Motor neuron (in vitro differentiated cells): ENCODE measurements around the gene SUFU. TPM values are rescaled to one million over a fixed set of nuclear protein-coding genes. Genes with fewer than 3 reads are reported as not detected.

Source experiments
- ATAC-seq, 8 experiments: fragments of 200-7000 bp; cut with Tn5 transposase; replicated peaks in 6 of 8; 2 replicates each; pipeline ENCODE4 v1.8.0; 2021; ENCODE audit warnings: mild to moderate bottlenecking in 8 of 8, moderate library complexity in 8 of 8
- H3K27ac ChIP-seq, 2 donors: fragments of 250-450 bp; sonication (Bioruptor Pico); 2 replicates each; pipeline ENCODE4 v1.9.0; 2021; ENCODE audit warnings: antibody characterized with exemption in 2 of 2, mild to moderate bottlenecking in 2 of 2, moderate library complexity in 1 of 2
- H3K4me1 ChIP-seq, 2 donors: fragments of 250-450 bp; sonication (Bioruptor Pico); replicated peaks in 1 of 2; 2 replicates each; pipeline ENCODE4 v1.6.1; 2021; ENCODE audit warnings: antibody characterized with exemption in 2 of 2, mild to moderate bottlenecking in 2 of 2, moderate library complexity in 1 of 2
- H3K4me3 ChIP-seq, 5 donors: fragments of 250-450 bp; sonication (Bioruptor Pico); 2 replicates each; pipeline ENCODE4 v1.9.0; 2021; ENCODE audit warnings: antibody characterized with exemption in 5 of 5, mild to moderate bottlenecking in 5 of 5, moderate library complexity in 4 of 5
- WGBS, 10 experiments: fragments of 450-650 bp; shearing (Covaris generic); methylation state at CpG; one replicate each; pipeline ENCODE4 v1.0.0; 2022; 5-methylcytosine and 5-hydroxymethylcytosine counted together
- in situ Hi-C, 9 experiments: fragments of 400-800 bp; cut with MboI; loops; one replicate each; pipeline ENCODE4 v1.15.0; 2021; ENCODE audit warnings: low sequenced_read_pairs in 9 of 9, low pct_unique_long_range_greater_than_20kb in 2 of 9; ENCODE audit not compliant: unreplicated experiment in 9 of 9
- total RNA-seq, 8 experiments: library from RNA; unstranded; fragments of 300-600 nt; gene quantifications; 2 replicates each; pipeline versions ENCODE4 v1.2.3 to v1.2.4, GENCODE V29; 2022

Gene SUFU
- total RNA-seq, 8 experiments from 2014 or later = 2.9 to 9.7 (median 4.8) TPM

GRCh38 chr10:102598243-102598642 lies 94.5 kb downstream of the SUFU start:
- 80 to 100% (median 90%) methylated on average over 1 to 8 of the region's 8 CpGs; no CpG with 5 or more reads in 1 of the 10 experiments for WGBS, 10 experiments
- Histone ChIP-seq H3K27ac (peak overlapping the region in 1 of 2 donors; percentile 77), H3K4me1 (peaks cover 0 to 49% of the 10 kb centered on the region in 2 donors), H3K4me3 (no peak overlapping the region)
- in situ Hi-C loops = loop anchor here in 2 of 9 experiments (25.0 kb wide), 1 partner anchor 211 kb away; the partner anchor contains the start of gene NFKB2 (in 2 of the 2)
- no peak for ATAC-seq

- H3K4me3 ChIP-seq = no peak overlapping the region
- WGBS, 10 experiments = 47 to 100% (median 80%) methylated on average over 1 to 4 of the region's 7 CpGs; no CpG with 5 or more reads in 5 of the 10 experiments
- no peak overlapping the region for H3K27ac ChIP-seq
- in situ Hi-C loops = loop anchor here in 2 of 9 experiments (25.0 kb wide), 1 partner anchor 212 kb away; the partner anchor contains the start of gene NFKB2 (in 2 of the 2)
- peak in 5 of 8 experiments; percentile 32 to 47 (median 35) for ATAC-seq
- peaks cover 0 to 49% of the 10 kb centered on the region in 2 donors for H3K4me1 ChIP-seq
Measured at GRCh38 chr10:102599565-102600327, 96.0 kb downstream of the SUFU start.

GRCh38 chr10:102600816-102601215 lies 97.0 kb downstream of the SUFU start:
- H3K4me3 ChIP-seq = no peak overlapping the region
- H3K4me1 ChIP-seq = peaks cover 0 to 43% of the 10 kb centered on the region in 2 donors
- in situ Hi-C loops = no loop called here
- H3K27ac ChIP-seq = no peak overlapping the region
- WGBS, 10 experiments = 84 to 100% (median 94%) methylated on average over 1 to 3 of the region's 6 CpGs; no CpG with 5 or more reads in 6 of the 10 experiments
- no peak for ATAC-seq

- Histone ChIP-seq H3K4me1 (peaks cover 0 to 34% of the 10 kb centered on the region in 2 donors), H3K27ac (no peak overlapping the region), H3K4me3 (no peak overlapping the region)
- in situ Hi-C loops = no loop called here
- no peak for ATAC-seq
- 90 to 100% (median 96%) methylated on average over 1 to 4 of the region's 9 CpGs; no CpG with 5 or more reads in 6 of the 10 experiments for WGBS, 10 experiments
Measured at GRCh38 chr10:102601639-102602038, 97.9 kb downstream of the SUFU start.

- Histone ChIP-seq H3K27ac (no peak overlapping the region), H3K4me1 (peaks cover 0 to 26% of the 10 kb centered on the region in 2 donors), H3K4me3 (no peak overlapping the region)
- ATAC-seq = peak in 1 of 8 experiments; percentile 42
- 0 to 100% (median 60%) methylated on average over 1 to 4 of the region's 4 CpGs; no CpG with 5 or more reads in 5 of the 10 experiments for WGBS, 10 experiments
- in situ Hi-C loops = no loop called here
Measured at GRCh38 chr10:102602272-102603045, 98.7 kb downstream of the SUFU start.

- no peak overlapping the region for H3K27ac ChIP-seq
- ATAC-seq = peak in 1 of 8 experiments; percentile 14
- 76 to 100% (median 90%) methylated on average over 1 to 6 of the region's 7 CpGs; no CpG with 5 or more reads in 2 of the 10 experiments for WGBS, 10 experiments
- in situ Hi-C loops = no loop called here
- no peak overlapping the region for H3K4me3 ChIP-seq
- peaks cover 0 to 14% of the 10 kb centered on the region in 2 donors for H3K4me1 ChIP-seq
Measured at GRCh38 chr10:102603946-102604345, 100.2 kb downstream of the SUFU start.

- no peak overlapping the region for H3K4me3 ChIP-seq
- WGBS, 10 experiments = 20 to 89% (median 79%) methylated on average over 1 to 6 of the region's 6 CpGs; no CpG with 5 or more reads in 2 of the 10 experiments
- in situ Hi-C loops = no loop called here
- H3K27ac ChIP-seq = no peak overlapping the region
- ATAC-seq = peak in 2 of 8 experiments; percentile 58 to 62
- H3K4me1 ChIP-seq = peaks cover 0 to 9% of the 10 kb centered on the region in 2 donors
Measured at GRCh38 chr10:102604439-102604841, 100.7 kb downstream of the SUFU start.

GRCh38 chr10:102605712-102606111 lies 101.9 kb downstream of the SUFU start:
- WGBS, 10 experiments = 70 to 100% (median 89%) methylated on average over 1 to 5 of the region's 5 CpGs; no CpG with 5 or more reads in 4 of the 10 experiments
- no peak for ATAC-seq
- no peak overlapping the region for H3K4me3 ChIP-seq
- H3K27ac ChIP-seq = no peak overlapping the region
- no peaks in the 10 kb centered on the region for H3K4me1 ChIP-seq
- in situ Hi-C loops = no loop called here

- in situ Hi-C loops = no loop called here
- no peak overlapping the region for H3K4me3 ChIP-seq
- no peak overlapping the region for H3K27ac ChIP-seq
- ATAC-seq = no peak
- whole genome bisulfite sequencing, 10 experiments = 60 to 100% (median 86%) methylated on average over 1 to 2 of the region's 2 CpGs; no CpG with 5 or more reads in 4 of the 10 experiments
- H3K4me1 ChIP-seq = peaks cover 22% of the 10 kb centered on the region in 2 donors
Measured at GRCh38 chr10:102608487-102608886, 104.7 kb downstream of the SUFU start.

- no peak overlapping the region for H3K27ac ChIP-seq
- ATAC-seq = no peak
- peaks cover 24 to 35% of the 10 kb centered on the region in 2 donors for H3K4me1 ChIP-seq
- 50 to 100% (median 90%) methylated on average over 1 to 10 of the region's 10 CpGs for WGBS, 10 experiments
- in situ Hi-C loops = no loop called here
- no peak overlapping the region for H3K4me3 ChIP-seq
Measured at GRCh38 chr10:102610441-102610887, 106.7 kb downstream of the SUFU start.

GRCh38 chr10:102611514-102612087 lies 107.8 kb downstream of the SUFU start:
- 36 to 80% (median 67%) methylated on average over 1 to 3 of the region's 4 CpGs; no CpG with 5 or more reads in 4 of the 10 experiments for WGBS, 10 experiments
- Histone ChIP-seq H3K27ac (no peak overlapping the region), H3K4me1 (peaks cover 24 to 36% of the 10 kb centered on the region in 2 donors), H3K4me3 (no peak overlapping the region)
- peak in 1 of 8 experiments; percentile 4 for ATAC-seq
- in situ Hi-C loops = no loop called here

- Histone ChIP-seq H3K4me1 (peaks cover 24 to 36% of the 10 kb centered on the region in 2 donors), H3K27ac (peak overlapping the region; percentile 16 to 85), H3K4me3 (no peak overlapping the region)
- 91 to 100% (median 100%) methylated on average over 1 to 6 of the region's 8 CpGs; no CpG with 5 or more reads in 6 of the 10 experiments for WGBS, 10 experiments
- in situ Hi-C loops = no loop called here
- ATAC-seq = no peak
Measured at GRCh38 chr10:102612964-102613275, 109.1 kb downstream of the SUFU start.
